HEK293T (cell line): ENCODE results near the gene NCOA7.

Experiments
- BHLHE40 ChIP-seq: fragments of 450-650 bp; IDR thresholded peaks from 2 replicates; pipeline ENCODE4 v1.6.1; 2016; ENCODE audit warnings: mild to moderate bottlenecking, moderate library complexity, borderline replicate concordance
- CTBP1 ChIP-seq: fragments of 450-650 bp; IDR thresholded peaks from 2 replicates; pipeline ENCODE4 v1.6.1; 2016; ENCODE audit warnings: borderline replicate concordance
- ELF4 ChIP-seq: fragments of 450-650 bp; IDR thresholded peaks from 2 replicates; pipeline ENCODE4 v1.6.1; 2017; ENCODE audit warnings: antibody characterized with exemption
- FOXA1 ChIP-seq: fragments of 450-650 bp; IDR thresholded peaks from 2 replicates; pipeline ENCODE4 v1.6.1; 2016; ENCODE audit warnings: mild to moderate bottlenecking
- FOXK2 ChIP-seq: fragments of 450-650 bp; IDR thresholded peaks from 2 replicates; pipeline ENCODE4 v1.6.1; 2016; ENCODE audit warnings: mild to moderate bottlenecking
- FOXM1 ChIP-seq: fragments of 450-650 bp; IDR thresholded peaks from 2 replicates; pipeline ENCODE4 v1.6.1; 2017; ENCODE audit warnings: mild to moderate bottlenecking, borderline replicate concordance
- HDGF ChIP-seq: fragments of 450-650 bp; IDR thresholded peaks from 2 replicates; pipeline ENCODE4 v1.6.1; 2017; ENCODE audit warnings: antibody characterized with exemption, borderline replicate concordance
- NFRKB ChIP-seq: fragments of 450-650 bp; IDR thresholded peaks from 2 replicates; pipeline ENCODE4 v1.6.1; 2016; ENCODE audit warnings: mild to moderate bottlenecking, moderate library complexity
- PKNOX1 ChIP-seq: fragments of 450-650 bp; IDR thresholded peaks from 2 replicates; pipeline ENCODE4 v1.6.1; 2016
- SP1 ChIP-seq: fragments of 450-650 bp; IDR thresholded peaks from 2 replicates; pipeline ENCODE4 v1.6.1; 2017
- SUZ12 ChIP-seq: fragments of 450-650 bp; IDR thresholded peaks from 2 replicates; pipeline ENCODE4 v1.6.1; 2016; ENCODE audit warnings: mild to moderate bottlenecking

- TF ChIP-seq ELF4 = no peak
- TF ChIP-seq FOXK2 = no peak
- TF ChIP-seq FOXA1 = no peak
- TF ChIP-seq NFRKB = no peak
- no peak for TF ChIP-seq BHLHE40
- TF ChIP-seq SUZ12 = no peak
- TF ChIP-seq FOXM1 = no peak
- TF ChIP-seq SP1 = no peak
- no peak for TF ChIP-seq CTBP1
- no peak for TF ChIP-seq PKNOX1
- no peak for TF ChIP-seq HDGF
These were observed 109.0 kb downstream of the NCOA7 start for GRCh38 chr6:125899726-125900182.
